Fibroblast of lung (primary cell): Measurements from ENCODE around the gene CDK10. TPM values are rescaled to one million over a fixed set of nuclear protein-coding genes. Genes with fewer than 3 reads are reported as not detected.
A peak's percentile ranks its signal among the peaks of the same experiment; 100 is the strongest.

Source experiments
- DNase-seq, 2 donors: peaks; one replicate each; pipeline versions ENCODE4 v3.0.0 to v3.0.0-alpha.2; 2010; ENCODE audit warnings: low read depth in 2 of 2
- H2AFZ ChIP-seq: 2 replicates; pipeline ENCODE4 v1.5.1; 2012; ENCODE audit warnings: low read length, control low read depth, inconsistent platforms
- H3K27ac ChIP-seq: 2 replicates; pipeline ENCODE4 v1.5.1; 2011; ENCODE audit warnings: low read length, control low read depth; ENCODE audit not compliant: insufficient read depth
- H3K27me3 ChIP-seq: 2 replicates; pipeline ENCODE4 v1.5.1; 2011; ENCODE audit warnings: mild to moderate bottlenecking, low read length; ENCODE audit not compliant: control insufficient read depth, insufficient read depth
- H3K36me3 ChIP-seq: 2 replicates; pipeline ENCODE4 v1.5.1; 2011; ENCODE audit warnings: low read length; ENCODE audit not compliant: control insufficient read depth, insufficient read depth
- H3K4me1 ChIP-seq: 2 replicates; pipeline ENCODE4 v1.5.1; 2011; ENCODE audit warnings: low read length; ENCODE audit not compliant: control insufficient read depth, insufficient read depth; ENCODE audit errors: extremely low read depth
- H3K4me2 ChIP-seq: 2 replicates; pipeline ENCODE4 v1.5.1; 2011; ENCODE audit warnings: low read length, control low read depth; ENCODE audit not compliant: insufficient read depth; ENCODE audit errors: extremely low read depth
- H3K4me3 ChIP-seq, 4 experiments: fragments of 200-600 bp in 1 of 4; sonication (generic) in 1 of 4; replicated peaks in 1 of 4; 2 replicates each; pipeline ENCODE4 v1.5.1; 2011 to 2016; ENCODE audit warnings: low read length in 4 of 4, low read depth in 3 of 4, mild to moderate bottlenecking in 3 of 4, control low read depth in 2 of 4, inconsistent platforms in 1 of 4, mixed read lengths in 1 of 4; ENCODE audit not compliant: insufficient read depth in 1 of 4; ENCODE audit errors: control extremely low read depth in 1 of 4
- H3K79me2 ChIP-seq: 2 replicates; pipeline ENCODE4 v1.5.1; 2012; ENCODE audit warnings: mild to moderate bottlenecking, low read length, inconsistent platforms; ENCODE audit not compliant: control insufficient read depth, insufficient read depth
- H3K9ac ChIP-seq: 2 replicates; pipeline ENCODE4 v1.5.1; 2011; ENCODE audit warnings: mild to moderate bottlenecking, low read length, control low read depth; ENCODE audit not compliant: insufficient read depth
- H3K9me3 ChIP-seq: 2 replicates; pipeline ENCODE4 v1.5.1; 2012; ENCODE audit warnings: low read depth, low read length; ENCODE audit not compliant: control insufficient read depth, insufficient read depth
- H4K20me1 ChIP-seq: 2 replicates; pipeline ENCODE4 v1.5.1; 2011; ENCODE audit warnings: low read length; ENCODE audit not compliant: control insufficient read depth, insufficient read depth; ENCODE audit errors: extremely low read depth
- EZH2 ChIP-seq: IDR thresholded peaks from 2 replicates; pipeline ENCODE4 v1.5.1; 2012; ENCODE audit warnings: low read length, control low read depth, mild to moderate bottlenecking; ENCODE audit errors: missing control alignments
- polyA plus RNA-seq, 2 donors: library from polyadenylated mRNA; depleted of rRNA in 1 of 2; stranded (reverse) in 1 of 2; unstranded in 1 of 2; fragments of >200 nt; gene quantifications; 2 replicates each; pipeline ENCODE4 v1.2.1, GENCODE V29; 2011 to 2012; ENCODE audit warnings: missing spikeins in 1 of 2
- total RNA-seq: library from RNA; depleted of rRNA; stranded (reverse); fragments of >200 nt; gene quantifications from 2 replicates; pipeline ENCODE4 v1.2.1, GENCODE V29; 2014
- TF ChIP-seq, protein P1 (sequence below), 2 donors: IDR thresholded peaks in 1 of 2; conservative IDR thresholded peaks in 1 of 2; 1 replicate in 1 of 2; 2 replicates in 1 of 2; pipeline ENCODE4 v1.5.1; 2011 to 2012; ENCODE audit warnings: low read length in 2 of 2, control low read depth in 1 of 2, inconsistent platforms in 1 of 2, low read depth in 1 of 2, mild to moderate bottlenecking in 1 of 2

Gene CDK10
- total and polyA plus RNA-seq, 2 donors (not counting 1 experiment from before 2014, with no cell fraction given) = 22.9 to 41.9 TPM

DNA sequence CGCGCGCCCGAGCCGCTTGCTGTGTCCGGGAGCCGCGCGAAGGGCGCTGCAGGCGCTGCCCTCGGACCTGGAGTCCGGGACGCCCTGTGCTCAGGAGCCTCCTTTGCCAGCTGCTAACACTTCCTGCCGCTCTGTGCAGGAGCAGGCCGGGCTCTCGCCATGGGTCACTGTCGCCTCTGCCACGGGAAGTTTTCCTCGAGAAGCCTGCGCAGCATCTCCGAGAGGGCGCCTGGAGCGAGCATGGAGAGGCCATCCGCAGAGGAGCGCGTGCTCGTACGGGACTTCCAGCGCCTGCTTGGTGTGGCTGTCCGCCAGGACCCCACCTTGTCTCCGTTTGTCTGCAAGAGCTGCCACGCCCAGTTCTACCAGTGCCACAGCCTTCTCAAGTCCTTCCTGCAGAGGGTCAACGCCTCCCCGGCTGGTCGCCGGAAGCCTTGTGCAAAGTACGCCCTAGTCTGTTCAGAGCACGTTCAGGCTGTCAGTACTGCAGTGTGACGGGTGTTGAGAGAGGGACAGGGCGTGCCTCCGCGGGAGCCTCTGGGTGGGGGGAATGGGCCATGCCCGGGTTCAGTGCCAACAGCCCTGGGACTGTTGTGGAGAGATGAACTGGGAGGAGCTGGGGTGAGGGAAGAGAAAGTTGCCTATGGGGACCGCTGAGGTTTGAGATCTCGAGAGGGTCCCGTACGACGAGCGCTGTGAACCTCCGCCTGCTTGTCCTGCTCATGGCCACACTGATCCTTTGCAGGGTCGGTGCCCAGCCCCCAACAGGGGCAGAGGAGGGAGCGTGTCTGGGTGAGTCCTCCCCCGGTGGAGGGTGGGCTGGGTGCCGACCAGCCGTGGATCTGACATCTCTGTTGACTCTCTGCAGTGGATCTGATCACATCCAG lies 36.1 kb downstream of the CDK10 start:
- H3K79me2 ChIP-seq = peaks cover 31% of the 10 kb centered on the region
- H3K9ac ChIP-seq = peak overlapping the region; percentile 82
- TF ChIP-seq, protein P1, sequence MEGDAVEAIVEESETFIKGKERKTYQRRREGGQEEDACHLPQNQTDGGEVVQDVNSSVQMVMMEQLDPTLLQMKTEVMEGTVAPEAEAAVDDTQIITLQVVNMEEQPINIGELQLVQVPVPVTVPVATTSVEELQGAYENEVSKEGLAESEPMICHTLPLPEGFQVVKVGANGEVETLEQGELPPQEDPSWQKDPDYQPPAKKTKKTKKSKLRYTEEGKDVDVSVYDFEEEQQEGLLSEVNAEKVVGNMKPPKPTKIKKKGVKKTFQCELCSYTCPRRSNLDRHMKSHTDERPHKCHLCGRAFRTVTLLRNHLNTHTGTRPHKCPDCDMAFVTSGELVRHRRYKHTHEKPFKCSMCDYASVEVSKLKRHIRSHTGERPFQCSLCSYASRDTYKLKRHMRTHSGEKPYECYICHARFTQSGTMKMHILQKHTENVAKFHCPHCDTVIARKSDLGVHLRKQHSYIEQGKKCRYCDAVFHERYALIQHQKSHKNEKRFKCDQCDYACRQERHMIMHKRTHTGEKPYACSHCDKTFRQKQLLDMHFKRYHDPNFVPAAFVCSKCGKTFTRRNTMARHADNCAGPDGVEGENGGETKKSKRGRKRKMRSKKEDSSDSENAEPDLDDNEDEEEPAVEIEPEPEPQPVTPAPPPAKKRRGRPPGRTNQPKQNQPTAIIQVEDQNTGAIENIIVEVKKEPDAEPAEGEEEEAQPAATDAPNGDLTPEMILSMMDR (conservative IDR thresholded peaks at IDR 0.05 in 1 of 2, IDR thresholded peaks at IDR 0.05 in 1 of 2; ENCODE audit: low read depth in 1 of 2, low read length in 2 of 2) = no peak
- no peak for TF ChIP-seq EZH2
- H3K4me2 ChIP-seq = peak overlapping the region; percentile 93
- H4K20me1 ChIP-seq = no peaks in the 10 kb centered on the region
- H3K9me3 ChIP-seq = no peaks in the 10 kb centered on the region
- H3K27ac ChIP-seq = peak overlapping the region; percentile 72
- peaks cover 17% of the 10 kb centered on the region for H3K36me3 ChIP-seq
- H2AFZ ChIP-seq = no peak overlapping the region
- DNase-seq = peak; percentile 40 to 77
- peak overlapping the region; percentile 36 to 80 (median 62) for H3K4me3 ChIP-seq
- H3K27me3 ChIP-seq = no peaks in the 10 kb centered on the region
- H3K4me1 ChIP-seq = peaks cover 20% of the 10 kb centered on the region

DNA sequence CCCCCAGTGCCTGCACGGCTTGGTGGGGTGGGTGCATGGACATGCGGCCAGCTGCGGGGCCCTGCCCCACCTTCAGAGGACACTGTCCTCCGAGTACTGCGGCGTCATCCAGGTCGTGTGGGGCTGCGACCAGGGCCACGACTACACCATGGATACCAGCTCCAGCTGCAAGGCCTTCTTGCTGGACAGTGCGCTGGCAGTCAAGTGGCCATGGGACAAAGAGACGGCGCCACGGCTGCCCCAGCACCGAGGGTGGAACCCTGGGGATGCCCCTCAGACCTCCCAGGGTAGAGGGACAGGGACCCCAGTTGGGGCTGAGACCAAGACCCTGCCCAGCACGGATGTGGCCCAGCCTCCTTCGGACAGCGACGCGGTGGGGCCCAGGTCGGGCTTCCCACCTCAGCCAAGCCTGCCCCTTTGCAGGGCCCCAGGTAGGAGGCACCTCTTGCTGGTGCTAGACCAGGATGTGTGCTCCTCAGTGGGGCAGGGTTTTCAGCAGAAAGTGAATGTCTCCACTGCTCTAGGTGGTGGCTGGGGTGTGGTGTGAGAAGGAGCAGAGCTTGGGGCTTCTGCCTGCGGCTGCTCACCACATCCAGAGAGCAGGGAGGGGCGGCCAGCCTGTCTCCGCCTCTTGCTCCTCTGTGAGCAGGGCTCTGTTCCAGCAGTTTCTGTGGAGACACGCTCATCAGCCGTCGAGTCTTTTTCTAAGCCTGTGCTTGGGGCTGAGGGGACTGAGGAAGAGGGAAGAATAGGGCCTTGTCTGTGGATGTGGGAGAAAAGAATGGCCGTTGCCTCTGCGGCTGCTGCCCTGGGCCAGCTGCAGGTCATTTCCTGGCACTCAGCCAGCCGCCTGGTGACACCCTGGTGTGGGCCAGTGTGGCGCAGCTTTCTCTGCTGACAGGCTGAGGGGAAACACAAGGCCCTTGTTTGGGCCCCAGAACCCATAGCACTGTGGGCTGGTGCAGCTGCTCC lies 37.1 kb downstream of the CDK10 start:
- Histone ChIP-seq H3K79me2 (peaks cover 31% of the 10 kb centered on the region), H3K4me3 (peak overlapping the region in 1 of 4 experiments; percentile 67), H3K27ac (no peak overlapping the region), H3K9me3 (no peaks in the 10 kb centered on the region), H2AFZ (no peak overlapping the region), H3K4me1 (peaks cover 20% of the 10 kb centered on the region), H3K36me3 (peaks cover 16% of the 10 kb centered on the region), H3K9ac (no peak overlapping the region), H3K27me3 (no peaks in the 10 kb centered on the region), H4K20me1 (no peaks in the 10 kb centered on the region), H3K4me2 (no peak overlapping the region)
- TF ChIP-seq, protein P1 (conservative IDR thresholded peaks at IDR 0.05 in 1 of 2, IDR thresholded peaks at IDR 0.05 in 1 of 2; ENCODE audit: low read depth in 1 of 2, low read length in 2 of 2) = no peak
- TF ChIP-seq EZH2 = no peak
- DNase-seq = peak; percentile 24 to 49
